ENCODE data around the gene ID4.

The ID4 gene, protein sequence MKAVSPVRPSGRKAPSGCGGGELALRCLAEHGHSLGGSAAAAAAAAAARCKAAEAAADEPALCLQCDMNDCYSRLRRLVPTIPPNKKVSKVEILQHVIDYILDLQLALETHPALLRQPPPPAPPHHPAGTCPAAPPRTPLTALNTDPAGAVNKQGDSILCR

DNA sequence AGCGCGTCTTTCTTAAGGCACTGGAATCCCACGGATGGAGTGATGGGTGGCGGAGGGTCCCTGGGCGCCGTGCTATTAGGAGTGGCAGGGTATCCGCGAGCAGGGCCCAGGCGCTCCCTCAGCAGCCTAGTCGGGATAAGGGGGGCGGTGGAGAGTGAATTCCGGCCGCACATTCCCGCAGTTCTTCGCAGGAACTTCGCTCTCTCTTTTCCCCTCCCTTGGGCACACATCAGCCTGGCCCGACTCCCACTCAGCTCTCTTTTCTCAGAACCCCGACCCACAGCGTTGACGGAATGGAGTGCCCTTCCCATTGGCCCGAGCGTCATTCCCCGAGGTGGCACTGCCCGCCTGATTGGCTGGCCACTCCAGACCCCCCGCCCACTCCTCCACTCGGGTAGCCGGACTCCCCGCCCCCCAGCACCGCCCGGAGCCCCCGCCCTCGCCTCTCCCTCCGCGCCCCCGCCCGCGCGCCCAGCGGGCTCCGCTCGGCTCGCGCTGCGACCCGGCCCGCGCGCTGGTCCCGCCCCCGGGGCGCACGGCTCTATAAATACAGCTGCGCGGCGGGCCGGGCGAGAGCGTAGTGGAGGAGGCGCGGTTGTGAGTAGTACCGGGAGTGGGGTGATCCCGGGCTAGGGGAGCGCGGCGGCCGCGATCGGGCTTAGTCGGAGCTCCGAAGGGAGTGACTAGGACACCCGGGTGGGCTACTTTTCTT is at the start of gene ID4:
TSS of gene ID4 (plus strand) at position 572 of the 712 bp plus-strand sequence. CDS start 385 bp downstream, outside the sequence.
- peak; percentile 33 to 44 for DNase-seq

DNA sequence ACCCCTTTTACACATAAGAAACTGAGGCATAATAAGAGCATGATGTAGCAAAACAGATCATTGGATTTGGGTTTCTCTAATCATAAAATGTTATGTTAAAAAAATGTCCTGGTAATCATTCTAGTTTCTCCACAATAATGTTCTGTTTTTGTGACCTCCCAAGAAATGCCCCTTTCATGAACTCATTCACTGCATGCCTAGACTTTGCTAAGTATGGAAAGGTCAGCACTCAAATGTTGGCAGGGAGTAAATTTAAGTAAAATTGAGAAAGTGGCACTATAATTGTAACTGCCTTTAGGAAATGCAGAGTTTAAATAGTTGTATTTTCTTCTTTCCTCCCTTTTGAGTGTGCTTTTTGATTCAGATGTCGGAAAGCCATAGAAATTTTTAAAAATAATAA is 48.5 kb upstream of the ID4 start:
- DNase-seq, result no peak

DNA sequence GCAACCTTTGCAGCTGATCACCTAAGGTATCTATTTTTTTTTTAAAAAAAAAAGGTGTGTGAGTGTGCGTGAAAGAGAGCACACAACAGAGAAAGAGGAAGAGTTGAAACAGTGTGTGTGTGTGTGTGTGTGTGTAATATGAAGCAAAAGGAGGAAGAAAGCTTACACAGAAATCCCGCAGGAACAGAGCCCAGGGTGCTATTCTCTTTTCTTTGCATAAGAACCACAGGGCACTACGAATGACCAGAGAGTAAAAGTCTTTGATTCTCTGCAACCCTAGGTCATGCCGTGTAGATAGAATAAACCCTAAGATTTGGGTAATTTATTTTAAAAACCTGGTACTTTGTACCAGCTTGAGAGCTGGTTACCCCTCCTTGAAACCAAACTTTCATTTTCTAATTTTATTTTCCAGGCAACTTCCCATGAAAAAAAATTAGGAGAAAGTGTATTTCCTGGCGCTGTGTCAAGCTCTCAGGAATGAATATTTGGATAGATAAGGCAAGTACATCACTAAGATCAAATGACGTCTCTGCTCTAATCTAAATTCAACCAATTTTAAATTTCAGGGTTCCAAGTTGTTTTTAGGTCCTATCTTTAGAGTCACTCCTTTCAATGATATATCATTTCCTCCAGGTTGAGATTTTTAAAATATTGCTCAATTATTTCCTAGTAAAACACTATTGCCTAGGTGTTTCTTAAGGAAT is 47.9 kb upstream of the ID4 start:
- no peak for DNase-seq

DNA sequence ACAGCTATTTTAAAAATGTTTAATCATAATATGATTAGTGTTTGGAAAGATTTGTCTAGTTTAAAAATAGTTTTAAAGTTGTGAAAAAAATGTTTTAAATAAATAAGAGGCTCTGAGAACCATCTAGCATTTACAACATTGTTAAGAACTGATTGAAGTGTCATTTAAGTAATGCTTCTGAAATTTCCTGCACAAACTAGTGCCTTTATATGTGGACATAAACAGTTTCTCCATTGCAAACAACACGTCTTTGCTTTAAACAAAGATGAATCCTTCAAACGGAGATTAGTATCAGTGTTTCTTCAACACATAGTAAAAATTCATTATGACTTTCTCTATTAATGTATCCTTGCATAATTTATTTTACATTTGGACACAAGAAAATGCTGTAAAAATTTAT is 45.9 kb upstream of the ID4 start:
- DNase-seq, result no peak

DNA sequence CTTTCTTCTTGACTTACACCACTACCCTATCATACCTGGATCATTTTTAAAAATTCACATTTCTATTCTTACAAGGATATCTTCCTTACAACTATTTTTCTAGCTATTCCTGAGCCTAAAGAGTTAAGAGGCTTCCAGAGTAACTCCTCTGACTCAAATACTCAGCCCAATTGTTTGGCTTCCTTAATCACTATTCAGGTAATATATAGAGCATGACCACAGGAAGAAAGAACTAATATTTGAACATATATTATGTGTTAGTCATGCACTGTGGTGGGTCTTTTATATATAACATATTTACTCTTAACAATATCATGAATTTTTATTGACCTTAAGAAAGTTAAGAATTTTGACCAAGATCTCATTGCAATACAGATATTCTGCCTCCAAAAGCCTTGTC is 42.0 kb upstream of the ID4 start:
- no peak for DNase-seq

DNA sequence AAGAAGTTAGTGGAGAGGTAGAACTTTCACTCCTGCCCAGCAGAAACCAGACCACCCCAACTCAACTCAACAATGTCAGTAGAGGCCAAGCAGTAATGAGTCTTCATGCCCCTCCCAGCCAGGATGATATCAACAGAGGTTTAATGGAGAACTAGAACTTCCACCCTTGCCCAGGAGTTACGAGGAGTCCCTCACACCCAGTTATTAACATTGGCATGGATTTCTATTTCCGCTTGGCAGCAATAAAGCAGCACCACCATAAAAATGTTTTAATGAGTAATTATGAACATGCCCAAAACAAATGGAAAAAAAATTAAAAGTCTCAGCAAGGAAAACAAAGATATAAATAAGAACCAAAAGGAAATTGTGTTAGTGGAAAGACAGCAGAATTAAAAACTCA is 40.7 kb upstream of the ID4 start:
- DNase-seq, result no peak

DNA sequence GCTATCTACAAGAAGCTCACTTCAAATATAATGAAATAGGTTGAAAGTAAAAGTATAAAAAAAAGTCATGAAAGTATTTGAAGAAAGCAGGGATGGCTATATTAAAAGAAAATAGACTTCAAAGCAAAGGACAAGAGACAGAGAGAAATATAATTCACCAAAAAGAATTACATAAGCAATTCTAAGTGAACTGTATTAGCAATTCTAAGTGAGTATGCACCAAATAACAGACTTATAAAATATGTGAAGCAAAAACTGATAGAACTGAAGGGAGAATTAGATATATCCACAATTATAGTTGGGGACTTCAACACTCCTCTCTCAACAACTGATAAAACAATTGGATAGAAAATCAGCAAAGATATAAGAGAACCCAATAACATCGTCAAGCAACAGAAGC is 38.8 kb upstream of the ID4 start:
- DNase-seq, result no peak

DNA sequence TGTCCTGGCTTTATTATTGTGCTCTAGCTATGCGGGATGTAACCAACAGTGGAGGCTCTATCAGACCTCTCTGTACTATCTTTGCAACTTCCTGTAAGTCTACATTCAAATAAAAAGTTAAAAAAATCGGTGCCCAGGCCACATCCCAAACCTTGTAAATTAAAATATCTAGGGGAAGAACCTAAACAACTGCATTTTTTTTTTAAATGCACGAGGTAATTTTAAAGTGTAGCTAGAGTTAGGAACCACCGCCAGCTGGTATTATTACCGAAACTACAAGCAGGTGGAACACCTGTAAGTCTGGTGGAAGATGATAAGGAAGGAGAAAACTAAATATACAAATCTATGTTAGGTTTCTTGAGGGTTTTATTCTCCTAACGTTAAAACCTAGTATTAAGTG is 34.5 kb upstream of the ID4 start:
- DNase-seq, result no peak

DNA sequence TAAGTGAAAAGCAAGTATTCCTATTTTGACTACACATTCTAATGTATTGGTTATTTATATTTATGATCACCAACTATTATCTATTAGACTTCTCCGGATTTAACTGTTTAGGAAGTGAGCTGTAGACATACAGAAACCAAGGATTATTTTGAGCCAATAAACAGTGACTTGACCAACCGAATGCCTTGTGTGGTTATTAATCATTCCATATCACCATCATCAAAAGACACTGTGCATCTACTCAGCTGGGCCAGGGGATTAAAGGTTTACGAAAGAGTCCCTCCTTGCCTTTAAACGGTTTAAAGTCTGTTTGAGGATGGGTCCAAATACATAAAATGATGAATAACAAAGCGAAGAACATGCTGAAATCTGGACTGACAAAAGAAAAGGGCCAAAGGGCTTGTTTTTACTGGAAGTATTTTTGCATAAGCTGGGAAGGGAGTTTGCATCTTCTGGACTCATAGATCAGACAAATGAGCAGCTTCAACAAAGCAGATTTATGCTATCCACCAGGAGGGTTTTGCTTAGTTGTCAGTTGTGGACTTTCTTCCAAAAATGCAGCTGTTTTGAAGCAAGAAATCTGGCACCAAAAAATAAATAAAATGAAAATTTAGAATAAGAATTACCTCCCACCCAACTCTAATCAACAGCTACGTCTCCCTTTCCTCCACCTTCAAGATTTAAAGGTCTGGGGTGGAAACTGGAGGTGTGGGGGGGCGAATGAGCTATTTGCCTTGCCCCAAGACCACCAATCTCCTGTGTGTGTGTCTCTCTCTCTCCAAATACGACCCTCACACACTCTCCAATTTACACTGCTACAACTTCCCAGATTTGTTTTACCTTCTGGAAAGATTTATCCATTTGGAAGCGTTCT is 33.6 kb upstream of the ID4 start:
- peak in 1 of 2 experiments; percentile 42 for DNase-seq

DNA sequence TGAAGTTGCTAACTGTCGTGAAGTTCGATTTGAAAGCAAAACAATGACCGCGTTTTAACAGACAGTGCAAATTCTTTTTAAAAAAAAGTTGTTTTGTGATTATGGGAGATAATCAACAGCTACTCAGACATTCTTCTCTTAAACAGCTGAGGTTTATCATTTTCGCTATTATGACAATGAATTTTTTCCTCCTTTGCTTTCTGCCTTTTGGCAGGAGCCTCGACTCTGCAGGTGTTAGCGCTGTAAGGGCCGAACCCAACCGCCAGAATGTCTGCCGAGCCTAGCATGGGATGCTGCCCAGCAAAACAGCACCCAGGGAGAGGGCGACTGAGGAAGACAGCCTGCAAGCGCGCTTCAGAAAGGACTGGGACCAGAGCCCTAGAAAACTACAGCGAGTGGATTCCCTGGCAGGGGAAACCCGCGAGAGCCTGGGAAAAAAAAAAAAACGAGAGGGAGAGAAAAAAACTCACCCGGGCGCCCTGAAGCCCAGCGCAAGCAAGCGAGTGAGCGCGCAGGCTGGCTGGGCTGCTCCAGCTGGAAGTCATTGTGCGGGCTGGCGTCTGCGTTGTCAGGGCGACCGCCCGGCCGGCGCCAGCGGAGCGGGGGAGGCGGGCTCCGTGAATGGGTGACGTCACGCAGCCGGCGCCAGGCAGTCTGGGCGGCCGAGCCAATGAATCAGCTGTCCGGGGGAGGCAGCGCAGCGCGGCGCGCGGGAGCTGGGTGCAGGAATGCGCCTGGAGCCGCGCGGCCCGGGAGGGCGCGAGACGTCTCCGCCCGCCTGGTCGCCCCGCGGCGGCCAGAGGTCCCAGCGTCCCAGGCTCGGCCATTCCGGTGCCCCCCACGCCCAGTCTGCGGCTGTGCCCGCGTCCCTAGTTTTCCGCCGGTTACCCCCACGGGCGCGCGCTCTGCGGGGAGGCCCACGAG is 32.7 kb upstream of the ID4 start:
- DNase-seq, result peak; percentile 88 to 93

DNA sequence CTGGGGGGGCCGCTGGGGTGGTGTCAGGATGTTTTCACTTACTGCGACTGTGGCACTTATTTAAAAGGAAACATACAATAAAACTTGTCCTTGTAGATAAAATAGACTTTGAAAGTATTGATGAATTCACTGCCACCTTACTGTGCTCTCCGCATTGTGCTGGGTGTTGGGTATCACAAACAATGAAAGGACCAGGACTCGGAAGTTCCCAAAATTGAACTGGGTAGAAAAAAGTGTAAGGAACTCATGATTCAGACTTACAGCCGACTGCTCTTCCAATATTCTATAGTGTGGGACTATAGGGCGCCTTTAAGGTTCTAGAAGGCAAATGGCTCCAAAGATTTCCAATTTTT is 32.1 kb upstream of the ID4 start:
- DNase-seq, result no peak

DNA sequence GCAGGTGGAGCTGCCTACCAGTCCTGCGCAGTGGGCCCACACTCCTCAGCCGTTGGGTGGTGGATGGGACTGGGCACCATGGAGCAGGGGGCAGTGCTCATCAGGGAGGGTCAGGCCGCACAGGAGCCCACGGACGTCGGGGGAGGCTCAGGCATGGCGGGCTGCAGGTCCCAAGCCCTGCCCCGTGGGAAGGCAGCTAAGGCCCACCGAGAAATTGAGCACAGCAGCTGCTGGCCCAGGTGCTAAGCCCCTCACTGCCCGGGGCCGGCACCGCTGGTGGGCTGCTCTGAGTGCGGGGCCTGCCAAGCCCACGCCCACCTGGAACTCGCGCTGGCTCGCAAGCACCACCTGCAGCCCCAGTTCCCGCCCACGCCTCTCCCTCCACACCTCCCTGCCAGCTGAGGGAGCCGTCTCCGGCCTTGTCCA is 30.2 kb upstream of the ID4 start:
- DNase-seq, result no peak

DNA sequence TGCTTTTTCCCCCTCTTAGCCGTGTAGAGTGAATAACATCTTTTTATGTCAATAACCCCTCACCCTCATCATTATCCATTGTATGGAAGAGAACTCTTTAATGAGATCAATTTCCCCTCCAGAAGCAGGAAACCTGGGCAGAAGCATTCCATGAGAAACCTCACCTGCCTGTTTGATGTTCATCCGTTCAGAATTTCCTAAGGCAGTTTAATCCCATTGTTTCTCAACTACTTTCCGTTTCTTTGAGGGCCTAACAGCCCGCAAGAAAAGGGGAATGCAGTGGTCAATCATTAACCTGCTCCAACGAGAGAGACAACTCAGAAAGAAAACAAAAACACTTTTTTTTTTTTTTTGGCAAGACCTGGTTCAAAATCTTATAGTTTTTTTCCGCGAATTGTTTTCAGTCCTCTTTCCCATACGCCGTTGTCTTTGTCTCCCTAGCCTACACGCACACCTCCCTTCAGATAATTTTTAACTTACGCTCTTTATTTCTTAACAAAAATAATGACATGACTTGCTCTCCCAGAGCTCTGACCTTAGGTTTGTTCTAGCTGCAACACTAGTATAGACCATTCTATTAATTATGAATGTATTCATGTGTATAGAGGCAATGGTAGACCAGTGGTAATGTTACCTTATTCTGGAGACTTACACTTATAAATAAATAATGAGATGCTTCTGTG is 25.6 kb upstream of the ID4 start:
- DNase-seq, result no peak

DNA sequence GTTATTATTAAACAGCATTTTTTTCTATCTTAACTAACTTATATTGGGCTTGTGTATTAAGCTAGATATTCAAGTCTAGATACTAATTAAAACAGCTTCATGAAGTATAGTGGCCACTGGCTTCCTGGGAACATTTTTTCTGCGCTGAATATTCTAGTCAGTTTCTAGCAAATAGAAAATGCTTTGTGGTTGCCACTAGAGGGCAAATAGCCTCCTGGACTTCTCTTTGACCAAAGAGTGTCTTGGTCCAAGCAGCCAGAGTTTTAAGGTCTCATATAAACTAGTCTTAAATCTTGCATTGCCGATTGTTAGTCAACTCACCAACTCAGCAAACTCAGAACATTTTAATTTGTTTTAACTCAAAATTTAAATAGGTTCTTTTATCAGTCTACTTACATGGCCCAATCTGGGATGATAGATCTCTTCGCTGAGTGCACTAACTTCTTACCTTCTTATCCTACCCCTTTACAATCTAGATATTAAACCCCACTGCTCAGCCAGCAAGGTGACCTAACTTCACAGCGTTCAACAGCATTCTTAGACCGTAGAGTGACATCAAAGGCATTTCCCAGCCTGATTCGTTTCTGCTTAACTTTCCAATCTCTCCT is 24.6 kb upstream of the ID4 start:
- no peak for DNase-seq

DNA sequence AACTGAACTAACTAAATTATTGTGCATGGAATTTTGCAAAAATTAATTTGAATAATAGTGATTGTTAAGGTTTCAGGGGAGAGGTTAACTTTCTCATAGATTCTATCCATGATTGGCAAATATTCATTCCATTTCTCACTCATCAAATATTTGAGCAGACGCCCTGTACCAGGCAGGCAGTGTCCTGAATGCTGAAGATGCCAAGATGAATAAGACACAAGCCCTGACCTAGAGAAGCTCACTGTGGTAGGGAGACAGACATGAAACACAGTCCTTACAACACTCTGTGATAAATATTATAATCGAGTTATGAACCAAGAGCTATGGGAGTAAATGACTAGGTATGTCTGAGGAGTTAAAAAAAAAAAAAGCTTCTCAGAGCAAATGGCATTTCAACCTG is 18.4 kb upstream of the ID4 start:
- DNase-seq, result no peak

DNA sequence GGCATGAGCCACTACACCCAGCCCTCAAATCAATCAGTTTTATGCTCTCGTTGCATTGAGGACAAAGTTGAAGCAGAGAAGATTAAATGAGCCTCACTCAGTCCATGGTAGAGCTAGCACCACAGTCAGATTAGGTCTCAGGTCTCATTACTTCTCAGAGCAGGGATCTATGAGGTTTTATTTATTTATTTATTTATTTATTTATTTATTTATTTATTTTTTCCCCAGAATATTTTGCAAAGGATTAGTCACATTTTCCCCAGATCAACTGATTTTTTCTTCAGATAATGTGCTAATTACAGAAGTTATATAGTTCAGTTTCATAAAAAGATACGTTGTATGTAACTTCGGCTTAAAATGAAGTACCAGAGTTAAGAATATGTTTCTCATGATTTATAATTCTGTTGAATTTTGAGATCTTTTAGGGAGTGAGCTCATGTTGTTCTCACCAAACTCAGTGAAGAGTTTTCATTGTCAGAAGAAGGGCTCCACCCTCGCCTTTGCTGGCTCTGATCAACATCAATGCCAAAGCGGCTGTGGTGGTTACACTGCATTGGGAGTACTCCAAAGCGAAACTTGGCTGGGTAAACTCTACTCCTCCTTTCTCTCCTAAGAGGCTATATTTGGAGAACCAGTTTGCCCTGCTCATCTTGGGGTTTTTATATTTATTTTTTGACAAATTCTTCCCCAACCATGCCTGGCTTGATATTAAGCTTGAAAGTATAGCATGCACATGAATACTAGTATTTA is 12.9 kb upstream of the ID4 start:
- no peak for DNase-seq

DNA sequence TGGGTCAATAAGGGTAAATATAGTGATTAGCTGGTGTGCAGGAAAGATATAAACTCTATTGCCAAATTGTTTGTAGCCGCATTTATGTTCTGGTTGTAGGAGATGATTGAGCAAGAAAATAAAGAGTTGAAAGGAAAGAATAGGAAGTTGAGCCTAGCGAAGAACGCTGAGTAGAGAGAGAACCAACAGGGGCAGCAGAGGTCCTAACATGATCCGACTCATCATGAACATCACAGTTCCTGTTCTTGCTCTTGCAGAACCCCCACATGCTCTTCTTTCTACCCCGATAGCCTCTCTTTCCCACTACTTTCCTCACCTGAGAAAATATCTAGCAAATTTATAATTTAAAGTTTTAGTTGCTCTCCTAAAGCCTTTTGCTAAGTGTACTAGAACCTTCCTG is 9.9 kb upstream of the ID4 start:
- no peak for DNase-seq

DNA sequence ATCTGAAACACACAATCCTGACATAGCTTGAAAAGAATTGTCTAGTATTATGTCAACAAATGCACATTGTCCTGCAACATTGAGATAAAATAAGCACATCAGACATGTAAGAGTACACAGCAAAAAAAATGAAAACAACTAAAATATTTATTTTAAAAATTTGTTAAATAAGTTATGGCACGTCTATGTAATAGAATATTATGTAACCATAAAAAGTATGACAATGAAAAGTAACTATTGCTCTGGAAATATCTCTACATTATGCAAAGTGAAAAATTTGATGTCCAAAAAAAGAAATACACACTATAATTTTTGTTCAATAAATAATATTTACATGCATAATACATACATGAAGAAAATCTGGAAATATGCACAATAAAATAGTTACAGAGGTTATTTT is 9.3 kb upstream of the ID4 start:
- no peak for DNase-seq

DNA sequence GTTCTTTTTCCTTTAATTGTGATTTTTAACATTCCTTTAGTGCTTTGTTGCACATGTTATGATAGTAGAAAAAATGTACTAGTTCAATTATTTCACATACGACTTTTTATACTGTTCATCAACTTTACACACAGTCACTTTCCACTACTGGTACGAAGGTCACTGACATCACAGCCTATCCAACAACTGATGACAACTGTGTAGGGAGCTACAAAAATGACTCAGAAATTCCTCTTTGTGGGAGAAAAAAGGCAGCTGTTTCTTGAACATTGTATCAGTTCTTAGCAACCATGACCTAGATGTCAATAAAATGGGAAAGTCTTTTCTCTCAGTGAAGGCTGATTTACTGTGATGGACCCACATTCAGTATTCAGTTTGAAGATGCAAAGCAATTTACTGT is 7.0 kb upstream of the ID4 start:
- DNase-seq, result no peak

DNA sequence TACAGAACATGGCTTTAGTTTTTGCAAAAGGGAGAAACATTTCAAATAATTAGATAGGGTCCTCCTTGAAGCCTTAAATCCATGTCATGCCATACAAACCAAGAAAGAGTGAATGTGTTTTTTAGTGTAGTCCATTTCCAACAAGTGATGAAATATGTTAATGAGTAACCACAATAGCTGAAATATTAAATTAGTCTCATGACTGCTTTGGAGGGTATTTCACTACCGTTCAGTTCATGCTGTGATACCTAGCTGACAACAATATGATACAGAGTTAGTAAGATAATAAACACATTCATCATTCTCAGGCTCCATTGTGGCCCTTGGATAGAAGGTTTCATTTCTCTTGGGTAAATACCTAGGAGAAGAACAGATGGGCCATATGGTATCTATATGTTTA is 5.8 kb upstream of the ID4 start:
- DNase-seq, result no peak

DNA sequence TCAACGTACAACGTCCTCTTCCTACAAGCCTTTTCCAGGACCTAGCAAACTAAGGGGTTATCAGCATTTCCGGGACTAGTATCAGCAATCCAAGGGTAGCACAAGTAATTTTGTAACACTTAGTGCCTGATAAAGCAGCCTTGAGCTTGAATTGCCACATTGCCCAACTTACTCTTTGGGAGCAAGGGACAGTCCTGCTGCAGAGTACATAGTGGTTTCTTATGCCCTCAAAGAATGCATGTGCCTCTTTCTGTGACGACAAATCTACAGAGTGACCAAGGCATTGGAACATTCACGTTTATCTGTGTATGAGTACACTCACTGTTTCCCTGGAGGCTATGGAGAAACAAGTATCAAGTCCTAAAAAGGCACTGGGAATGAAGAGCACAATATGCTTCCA is 3.2 kb upstream of the ID4 start:
- no peak for DNase-seq
